ENCODE data around the gene VWA3A.
"Not testable (repeated sequence)": the region's sequence is repeated elsewhere in the genome, so short reads cannot be mapped to it uniquely, and the experiment has no call there.

VWA3A gene

GRCh38 chr16:22147853-22148252, 55.5 kb downstream of the VWA3A start:
- FAIRE-seq (no peak), DNase-seq (ENCODE audit: insufficient read length, low spot score) (no peak)
- no peak for TF ChIP-seq TAF1 (IDR thresholded peaks at IDR 0.05; ENCODE audit: low read depth, low read length)
- TF ChIP-seq SPI1 (IDR thresholded peaks at IDR 0.05; ENCODE audit: low read depth, low read length) = no peak
- TF ChIP-seq POLR2AphosphoS5 (IDR thresholded peaks at IDR 0.05; ENCODE audit: low read depth, low read length) = no peak
- no peak for TF ChIP-seq POLR2A (IDR thresholded peaks at IDR 0.05; ENCODE audit: low read depth, low read length)
- no peak for TF ChIP-seq PAX5 (IDR thresholded peaks at IDR 0.05; ENCODE audit: insufficient read depth, low read length, severe bottlenecking)
- TF ChIP-seq POU2F2 (IDR thresholded peaks at IDR 0.05; ENCODE audit: low read depth, low read length) = no peak

- no peak for DNase-seq (ENCODE audit: insufficient read length, low spot score)
- no peak for FAIRE-seq
- TF ChIP-seq PAX5 (IDR thresholded peaks at IDR 0.05; ENCODE audit: insufficient read depth, low read length, severe bottlenecking) (no peak), POLR2AphosphoS5 (IDR thresholded peaks at IDR 0.05; ENCODE audit: low read depth, low read length) (no peak), TAF1 (IDR thresholded peaks at IDR 0.05; ENCODE audit: low read depth, low read length) (no peak), SPI1 (IDR thresholded peaks at IDR 0.05; ENCODE audit: low read depth, low read length) (no peak), POLR2A (IDR thresholded peaks at IDR 0.05; ENCODE audit: low read depth, low read length) (no peak), POU2F2 (IDR thresholded peaks at IDR 0.05; ENCODE audit: low read depth, low read length) (no peak)
These were observed 59.1 kb downstream of the VWA3A start for GRCh38 chr16:22151246-22151998.

DNA sequence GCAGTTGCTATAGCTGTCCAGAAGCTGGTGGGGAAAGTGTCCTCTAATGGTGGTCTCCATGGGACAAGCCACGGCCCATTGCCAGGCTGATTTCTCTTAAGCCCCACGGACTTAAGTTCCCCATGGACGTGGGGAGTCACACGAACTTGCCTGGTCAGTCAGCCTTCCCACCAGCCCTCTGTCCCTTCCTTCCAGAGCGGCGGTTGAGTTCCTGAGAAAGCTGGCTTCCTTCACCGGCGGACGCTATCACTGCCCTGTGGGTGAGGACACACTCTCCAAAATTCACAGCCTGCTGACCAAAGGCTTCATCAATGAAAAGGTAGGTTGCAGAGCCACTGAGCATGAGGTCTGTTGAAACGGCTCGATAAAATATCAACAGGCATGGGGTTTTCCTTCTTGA, 60.0 kb downstream of the VWA3A start:
- DNase-seq (ENCODE audit: insufficient read length, low spot score) (no peak), FAIRE-seq (no peak)
- TF ChIP-seq PAX5 (IDR thresholded peaks at IDR 0.05; ENCODE audit: insufficient read depth, low read length, severe bottlenecking) (no peak), POLR2AphosphoS5 (IDR thresholded peaks at IDR 0.05; ENCODE audit: low read depth, low read length) (no peak), POLR2A (IDR thresholded peaks at IDR 0.05; ENCODE audit: low read depth, low read length) (no peak), TAF1 (IDR thresholded peaks at IDR 0.05; ENCODE audit: low read depth, low read length) (no peak), POU2F2 (IDR thresholded peaks at IDR 0.05; ENCODE audit: low read depth, low read length) (no peak), SPI1 (IDR thresholded peaks at IDR 0.05; ENCODE audit: low read depth, low read length) (no peak)

- not testable (repeated sequence) for FAIRE-seq; DNase-seq (ENCODE audit: insufficient read length, low spot score)
These were observed 60.7 kb downstream of the VWA3A start for GRCh38 chr16:22153078-22153477.

DNA sequence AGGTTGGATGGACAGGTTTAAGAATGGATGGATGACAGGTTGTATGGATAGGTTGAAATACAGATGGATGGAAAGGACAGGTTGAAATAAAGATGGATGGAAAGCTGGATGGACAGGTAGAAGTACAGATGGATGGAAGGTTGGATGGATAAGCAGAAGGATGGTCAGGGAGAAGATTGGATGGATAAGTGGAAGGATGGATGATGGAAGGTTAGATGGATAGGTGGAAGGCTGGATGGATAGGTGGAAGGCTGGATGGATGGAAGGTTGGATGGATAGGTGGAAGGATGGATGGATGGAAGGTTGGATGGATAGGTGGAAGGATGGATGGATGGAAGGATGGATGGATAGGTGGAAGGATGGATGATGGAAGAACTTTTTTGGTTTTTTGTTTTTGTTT, 69.1 kb downstream of the VWA3A start:
- no peak for DNase-seq (ENCODE audit: insufficient read length, low spot score)
- no peak for FAIRE-seq
- TF ChIP-seq PAX5 (IDR thresholded peaks at IDR 0.05; ENCODE audit: insufficient read depth, low read length, severe bottlenecking) (no peak), POLR2A (IDR thresholded peaks at IDR 0.05; ENCODE audit: low read depth, low read length) (no peak), POLR2AphosphoS5 (IDR thresholded peaks at IDR 0.05; ENCODE audit: low read depth, low read length) (no peak), TAF1 (IDR thresholded peaks at IDR 0.05; ENCODE audit: low read depth, low read length) (no peak), SPI1 (IDR thresholded peaks at IDR 0.05; ENCODE audit: low read depth, low read length) (no peak), POU2F2 (IDR thresholded peaks at IDR 0.05; ENCODE audit: low read depth, low read length) (no peak)

GRCh38 chr16:22161999-22162655, 69.8 kb downstream of the VWA3A start, which contains the start of gene SDR42E2:
SDR42E2 (plus strand) TSS chr16:22162506; CDS start chr16:22165583, 3,077 bp downstream.
- DNase-seq (ENCODE audit: insufficient read length, low spot score) = no peak
- no peak for FAIRE-seq
- TF ChIP-seq POU2F2 (IDR thresholded peaks at IDR 0.05; ENCODE audit: low read depth, low read length) = no peak
- no peak for TF ChIP-seq POLR2AphosphoS5 (IDR thresholded peaks at IDR 0.05; ENCODE audit: low read depth, low read length)
- no peak for TF ChIP-seq TAF1 (IDR thresholded peaks at IDR 0.05; ENCODE audit: low read depth, low read length)
- no peak for TF ChIP-seq PAX5 (IDR thresholded peaks at IDR 0.05; ENCODE audit: insufficient read depth, low read length, severe bottlenecking)
- no peak for TF ChIP-seq POLR2A (IDR thresholded peaks at IDR 0.05; ENCODE audit: low read depth, low read length)
- no peak for TF ChIP-seq SPI1 (IDR thresholded peaks at IDR 0.05; ENCODE audit: low read depth, low read length)

GRCh38 chr16:22162656-22163009, 70.3 kb downstream of the VWA3A start:
- no peak for TF ChIP-seq SPI1 (IDR thresholded peaks at IDR 0.05; ENCODE audit: low read depth, low read length)
- no peak for TF ChIP-seq TAF1 (IDR thresholded peaks at IDR 0.05; ENCODE audit: low read depth, low read length)
- no peak for TF ChIP-seq PAX5 (IDR thresholded peaks at IDR 0.05; ENCODE audit: insufficient read depth, low read length, severe bottlenecking)
- TF ChIP-seq POU2F2 (IDR thresholded peaks at IDR 0.05; ENCODE audit: low read depth, low read length) = no peak
- no peak for TF ChIP-seq POLR2A (IDR thresholded peaks at IDR 0.05; ENCODE audit: low read depth, low read length)
- no peak for TF ChIP-seq POLR2AphosphoS5 (IDR thresholded peaks at IDR 0.05; ENCODE audit: low read depth, low read length)
- FAIRE-seq = no peak
- no peak for DNase-seq (ENCODE audit: insufficient read length, low spot score)

GRCh38 chr16:22163806-22164205, 71.5 kb downstream of the VWA3A start:
- no peak for DNase-seq (ENCODE audit: insufficient read length, low spot score)
- FAIRE-seq = no peak
- TF ChIP-seq POU2F2 (IDR thresholded peaks at IDR 0.05; ENCODE audit: low read depth, low read length) (no peak), POLR2A (IDR thresholded peaks at IDR 0.05; ENCODE audit: low read depth, low read length) (no peak), PAX5 (IDR thresholded peaks at IDR 0.05; ENCODE audit: insufficient read depth, low read length, severe bottlenecking) (no peak), SPI1 (IDR thresholded peaks at IDR 0.05; ENCODE audit: low read depth, low read length) (no peak), TAF1 (IDR thresholded peaks at IDR 0.05; ENCODE audit: low read depth, low read length) (no peak), POLR2AphosphoS5 (IDR thresholded peaks at IDR 0.05; ENCODE audit: low read depth, low read length) (no peak)

DNA sequence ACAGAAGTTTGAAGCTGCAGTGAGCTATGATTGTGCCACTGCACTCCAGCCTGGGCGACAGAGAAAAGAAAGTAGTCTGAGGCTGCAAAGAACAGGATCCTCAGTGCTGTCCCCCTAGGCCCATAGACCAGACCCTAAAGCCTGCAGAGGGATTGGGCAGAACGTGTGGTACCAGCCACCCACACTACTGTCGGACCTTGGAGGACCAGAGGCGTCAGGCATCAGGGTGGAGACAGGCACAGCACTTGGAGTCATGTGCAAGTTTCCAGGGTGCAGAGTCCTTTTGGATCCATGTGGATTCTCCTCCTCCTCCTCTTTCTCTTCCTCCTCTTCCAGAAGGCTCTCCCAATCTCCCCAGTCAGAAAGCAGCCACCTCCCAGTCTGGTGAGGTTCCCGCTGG, 72.1 kb downstream of the VWA3A start:
- TF ChIP-seq PAX5 (IDR thresholded peaks at IDR 0.05; ENCODE audit: insufficient read depth, low read length, severe bottlenecking) = no peak
- TF ChIP-seq POLR2A (IDR thresholded peaks at IDR 0.05; ENCODE audit: low read depth, low read length) = no peak
- TF ChIP-seq SPI1 (IDR thresholded peaks at IDR 0.05; ENCODE audit: low read depth, low read length) = no peak
- no peak for TF ChIP-seq TAF1 (IDR thresholded peaks at IDR 0.05; ENCODE audit: low read depth, low read length)
- TF ChIP-seq POLR2AphosphoS5 (IDR thresholded peaks at IDR 0.05; ENCODE audit: low read depth, low read length) = no peak
- DNase-seq (ENCODE audit: insufficient read length, low spot score) (no peak), FAIRE-seq (no peak)
